Muscle of arm (tissue), 12 donors: ENCODE data around the gene NPTN. TPM values are rescaled to one million over a fixed set of nuclear protein-coding genes. Genes with fewer than 3 reads are reported as not detected.
"Not testable (repeated sequence)": the region's sequence is repeated elsewhere in the genome, so short reads cannot be mapped to it uniquely, and the experiment has no call there.

ENCODE experiments used
- DNase-seq: peaks from one replicate; pipeline ENCODE4 v3.0.0-alpha.2; 2013
- polyA plus RNA-seq, 12 donors: library from polyadenylated mRNA; unstranded; fragments of 120-200 nt; gene quantifications; one replicate each; pipeline ENCODE4 v1.2.1, GENCODE V29; 2013; ENCODE audit not compliant: insufficient read length in 12 of 12

Gene NPTN
- polyA plus RNA-seq, 12 donors: 71.4 to 115 (median 88.4) TPM; not detected in 1

DNA sequence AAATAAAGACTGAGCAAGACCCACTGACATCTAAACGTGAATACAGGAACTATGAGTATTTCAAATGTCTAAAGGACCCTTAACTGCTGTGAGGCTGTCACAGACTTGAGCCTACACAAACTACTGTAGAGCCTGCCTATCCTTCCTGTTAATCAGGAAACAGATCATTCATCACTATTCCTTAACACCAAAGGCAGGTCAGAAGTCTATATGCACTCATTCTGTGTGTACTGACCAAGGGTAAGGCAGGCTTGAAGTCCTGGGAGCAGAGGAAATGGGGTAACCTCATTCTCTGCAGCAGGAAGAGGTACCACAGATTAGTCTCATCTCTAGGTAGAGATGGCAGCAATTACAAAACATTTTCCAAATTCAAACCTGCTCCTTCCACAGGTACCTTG, 30.7 kb downstream of the NPTN start:
- no peak for DNase-seq

DNA sequence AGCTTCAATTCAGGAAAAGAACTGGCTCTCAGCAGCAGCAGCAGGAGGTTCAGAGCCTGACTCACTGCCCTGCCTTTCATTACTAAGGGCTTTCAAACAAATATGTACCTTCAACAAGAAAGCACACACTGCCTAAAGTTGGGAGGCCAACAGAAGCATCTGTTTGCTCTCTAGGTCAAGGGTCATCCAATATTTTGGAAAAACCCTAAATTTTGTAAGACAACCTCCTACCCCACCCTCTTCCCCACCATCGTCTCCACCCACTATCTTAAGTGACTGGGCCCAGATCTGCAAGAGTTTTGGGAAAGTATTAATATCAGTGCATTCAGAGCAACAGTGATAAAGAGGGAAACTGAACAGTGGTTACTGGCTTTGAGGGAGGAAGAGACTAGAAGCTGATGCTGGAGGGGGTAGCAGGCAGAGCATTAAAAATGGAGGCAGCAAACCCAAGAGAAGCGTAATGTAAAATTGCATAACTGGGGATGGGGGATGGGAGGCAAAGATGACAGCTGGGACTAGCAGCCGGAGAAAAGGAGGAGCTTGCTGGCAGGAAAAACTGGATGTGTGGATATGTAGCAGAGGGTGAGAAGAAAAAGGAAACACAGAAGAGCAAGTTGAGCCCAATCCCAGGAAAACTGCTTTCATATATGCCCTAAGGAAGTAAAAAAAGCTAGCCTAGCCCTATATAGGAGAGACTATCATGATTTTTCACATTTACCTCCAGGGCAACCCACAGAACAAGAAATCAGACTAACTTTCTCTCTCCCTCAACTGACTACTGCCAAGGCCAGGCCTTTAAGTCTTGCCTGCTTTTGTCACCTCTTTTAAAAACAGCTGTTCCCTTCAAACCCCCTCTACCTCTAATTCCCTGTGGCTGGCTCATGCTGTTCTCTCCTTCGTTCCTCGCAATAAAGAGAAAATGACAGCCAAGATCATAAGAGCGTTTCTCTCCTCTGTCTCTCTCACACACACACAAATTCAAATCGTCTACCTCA, 31.4 kb downstream of the NPTN start:
- peak; percentile 73 for DNase-seq

DNA sequence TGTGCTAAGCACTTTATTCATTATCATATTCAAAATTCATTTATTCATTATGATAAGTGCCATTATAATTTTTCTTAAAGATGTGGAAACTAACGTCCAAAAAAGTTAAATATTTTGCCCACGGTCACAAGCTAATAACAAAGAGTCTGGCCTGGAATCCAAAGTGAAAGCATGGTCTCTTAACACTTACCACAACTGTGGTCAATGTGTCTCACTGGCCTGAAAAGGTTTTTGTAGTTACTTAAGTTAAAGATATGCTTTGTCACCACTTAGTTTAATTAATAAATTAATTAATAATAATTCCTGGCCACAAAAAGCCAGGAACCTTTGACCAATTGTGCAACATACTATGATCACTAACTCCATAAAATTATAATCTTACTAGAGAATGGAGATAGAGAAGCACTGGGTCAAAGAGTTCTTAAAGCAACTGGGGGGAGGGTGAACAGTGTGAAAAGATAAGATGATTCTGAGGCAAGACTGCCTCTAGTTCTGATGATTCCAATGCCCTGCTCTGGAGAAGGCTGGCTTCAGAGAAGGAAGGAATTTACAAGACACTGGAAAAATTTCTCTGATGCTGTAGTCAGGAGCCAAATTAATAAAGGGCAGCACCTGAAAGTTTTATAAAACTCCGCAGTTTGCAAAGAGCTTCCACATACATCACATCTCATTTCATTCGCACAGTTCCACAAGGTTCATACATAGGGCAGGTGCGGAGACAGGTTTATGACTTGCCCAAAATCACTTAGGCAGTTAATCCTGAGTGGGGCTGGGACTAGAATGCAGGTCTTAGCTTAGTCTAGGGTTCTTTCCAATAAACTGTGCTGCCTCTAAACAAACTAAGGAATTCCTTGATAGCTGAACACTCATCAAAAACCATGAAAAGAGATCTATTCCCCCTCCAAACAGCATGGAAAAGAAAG, 32.5 kb downstream of the NPTN start:
- DNase-seq: no peak

DNA sequence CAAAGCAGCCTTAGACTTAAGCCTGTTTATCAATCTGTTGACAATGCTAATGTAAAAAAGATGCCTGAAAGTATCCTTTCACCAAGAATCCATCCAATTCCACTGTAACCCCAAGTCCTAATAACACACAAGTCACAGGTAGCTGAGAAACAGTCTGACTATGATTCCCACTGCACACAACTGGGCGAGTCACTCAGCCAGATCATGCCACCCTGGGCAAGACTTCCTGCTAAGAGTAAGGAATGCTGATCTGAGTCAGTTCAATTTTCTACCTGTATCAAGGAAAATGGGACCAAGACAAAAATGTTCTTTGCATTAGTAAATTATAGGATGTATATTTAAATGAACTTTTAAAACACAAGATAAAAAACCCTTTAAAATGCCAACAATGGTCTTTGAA, 33.3 kb downstream of the NPTN start:
- DNase-seq: no peak

DNA sequence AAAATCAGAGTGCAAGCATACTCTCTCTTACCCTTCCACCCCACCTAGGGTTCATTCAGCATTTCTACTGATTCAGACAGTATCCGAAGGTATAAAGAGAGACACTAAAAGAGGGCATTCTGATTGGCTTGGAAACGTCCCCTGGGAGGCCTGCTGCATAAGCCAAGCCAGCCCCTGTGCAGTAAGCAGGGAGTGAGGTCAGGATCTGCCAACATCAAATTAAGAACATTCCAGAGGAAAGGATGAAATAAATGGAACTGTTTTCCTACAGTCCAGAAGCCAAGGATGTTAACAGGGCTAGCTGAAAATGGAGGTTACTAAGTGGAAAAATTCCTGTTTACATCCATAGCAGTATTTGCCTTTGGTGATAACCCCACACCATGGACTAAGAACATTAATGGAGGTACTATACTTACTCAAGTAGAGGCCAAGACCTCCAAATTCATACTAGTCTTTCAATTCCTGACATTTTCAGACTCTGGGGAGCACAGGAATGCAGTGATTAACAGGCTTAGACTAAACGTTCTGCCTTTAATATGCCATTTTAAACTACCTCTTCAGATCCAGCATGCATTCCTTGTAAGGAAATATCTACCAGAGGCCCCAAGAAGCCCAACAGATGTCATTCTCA, 34.5 kb downstream of the NPTN start:
- DNase-seq: no peak

DNA sequence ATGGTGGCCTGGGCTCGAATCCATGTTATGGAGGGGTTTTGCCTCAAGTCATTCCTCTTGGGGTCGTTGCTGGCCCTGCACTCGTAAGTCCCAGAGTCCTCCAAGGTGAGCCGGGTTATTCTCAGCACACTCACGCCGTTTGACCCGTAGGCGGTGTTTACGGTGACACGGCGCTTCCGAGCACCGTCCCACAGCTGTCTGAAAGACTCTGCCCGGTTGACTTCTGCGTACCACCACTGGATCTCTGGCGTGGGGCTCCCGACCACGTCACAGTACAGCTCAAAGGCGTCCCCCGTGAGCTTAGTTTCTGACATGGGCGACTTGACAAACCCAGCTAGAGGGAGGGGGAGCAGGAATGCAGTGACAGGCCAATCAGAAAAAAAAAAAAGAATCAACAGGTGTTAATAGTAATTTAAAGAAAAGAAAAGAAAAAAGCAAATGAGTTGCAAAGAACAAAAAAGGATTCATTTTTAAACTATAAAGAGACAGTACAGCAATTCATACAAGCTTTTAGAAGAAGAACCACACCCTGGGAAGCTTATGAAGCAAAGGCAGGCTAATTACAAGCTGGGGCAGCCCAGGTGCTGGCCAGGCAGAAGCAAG, 36.1 kb downstream of the NPTN start:
- no peak for DNase-seq

DNA sequence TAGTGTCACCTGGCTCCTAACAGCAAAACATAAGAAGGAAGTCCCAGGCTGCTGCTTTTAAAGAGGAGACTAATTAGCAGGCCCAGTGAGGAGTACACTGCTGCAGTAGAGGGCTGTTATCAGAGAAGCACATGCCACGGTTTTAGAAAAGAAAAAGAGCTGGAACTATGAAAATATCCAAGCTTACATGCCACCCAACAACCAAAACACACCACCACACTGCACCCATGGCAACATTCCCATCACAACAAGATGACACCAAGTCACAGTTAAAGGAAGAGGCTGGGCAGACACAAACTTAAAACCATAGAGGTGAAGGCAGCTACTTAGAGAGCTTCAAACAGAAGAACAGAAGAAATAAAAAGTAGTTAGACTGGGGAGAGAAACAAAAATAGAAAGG, 37.0 kb downstream of the NPTN start:
- DNase-seq: no peak

DNA sequence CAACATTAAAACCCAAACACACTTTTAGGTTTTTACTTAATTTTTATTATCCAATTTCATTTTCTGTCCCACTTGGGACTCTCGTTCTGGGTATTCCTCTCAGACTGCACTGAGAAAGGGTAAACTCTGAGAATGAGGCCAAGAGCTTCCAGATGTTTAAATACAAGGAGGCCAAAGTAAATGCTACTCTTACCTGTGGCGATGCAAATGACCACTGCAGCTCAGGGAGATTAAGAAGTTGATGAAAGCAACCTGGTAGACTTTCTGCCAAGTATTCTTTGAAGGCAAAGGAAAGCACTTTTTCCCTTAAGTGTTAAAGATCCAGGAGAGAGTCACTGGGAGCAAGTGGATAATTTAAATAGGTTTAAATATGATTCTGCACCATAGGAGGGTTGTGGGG, 39.1 kb downstream of the NPTN start:
- DNase-seq: no peak

DNA sequence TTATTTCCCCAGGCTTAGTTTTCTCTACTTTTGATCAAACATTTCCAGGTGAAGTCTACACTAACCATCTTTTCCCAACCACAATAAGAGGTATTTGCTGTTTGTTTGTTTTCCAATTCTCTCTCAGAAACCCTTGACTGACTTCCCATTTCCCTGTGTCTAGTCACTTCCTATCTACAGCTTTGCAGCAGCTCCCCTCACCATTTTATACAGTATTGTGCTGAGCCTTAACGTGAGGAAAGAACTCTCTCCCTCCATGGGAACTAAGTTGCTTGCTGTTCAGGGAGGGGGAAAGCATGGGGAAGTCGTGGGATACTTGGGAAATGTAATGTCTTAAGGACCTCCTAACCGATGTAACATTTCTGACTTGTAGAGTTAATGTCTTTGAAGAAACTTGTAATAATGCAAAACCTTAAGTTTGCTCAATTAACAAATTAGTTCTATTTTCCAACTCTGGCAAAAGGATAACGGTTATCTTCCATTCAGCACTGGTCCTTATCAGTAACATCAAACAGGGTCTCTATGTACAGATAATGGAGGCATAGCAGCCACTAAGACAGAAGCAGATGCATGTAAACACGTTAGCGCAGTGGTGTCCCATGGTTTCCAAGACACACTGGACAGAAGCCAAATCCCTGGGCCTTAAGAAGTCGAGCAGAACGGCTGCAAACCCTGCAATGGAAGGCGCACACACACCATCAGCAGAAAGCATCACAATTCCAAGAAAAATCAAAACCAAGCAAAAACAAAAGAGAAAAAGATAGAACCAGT, 39.7 kb downstream of the NPTN start:
- DNase-seq: peak; percentile 70

DNA sequence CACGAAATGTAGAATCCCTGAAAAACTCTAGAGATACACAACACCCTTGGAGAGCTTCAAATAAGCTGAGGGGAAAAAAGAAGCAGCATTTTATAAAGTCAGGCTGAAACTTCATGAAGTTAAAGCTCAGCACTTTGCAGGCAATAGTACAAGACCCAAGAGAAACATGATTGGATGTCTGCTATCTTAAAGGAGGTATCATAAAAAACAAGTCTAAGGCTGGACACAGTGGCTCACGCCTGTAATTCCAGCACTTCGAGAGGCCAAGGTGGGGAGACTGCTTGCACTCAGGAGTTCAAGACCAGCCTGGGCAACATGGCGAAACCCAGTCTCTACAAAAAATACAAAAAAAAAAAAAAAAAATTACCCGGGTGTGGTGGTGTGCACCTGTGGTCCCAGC, 42.9 kb downstream of the NPTN start:
- no peak for DNase-seq

DNA sequence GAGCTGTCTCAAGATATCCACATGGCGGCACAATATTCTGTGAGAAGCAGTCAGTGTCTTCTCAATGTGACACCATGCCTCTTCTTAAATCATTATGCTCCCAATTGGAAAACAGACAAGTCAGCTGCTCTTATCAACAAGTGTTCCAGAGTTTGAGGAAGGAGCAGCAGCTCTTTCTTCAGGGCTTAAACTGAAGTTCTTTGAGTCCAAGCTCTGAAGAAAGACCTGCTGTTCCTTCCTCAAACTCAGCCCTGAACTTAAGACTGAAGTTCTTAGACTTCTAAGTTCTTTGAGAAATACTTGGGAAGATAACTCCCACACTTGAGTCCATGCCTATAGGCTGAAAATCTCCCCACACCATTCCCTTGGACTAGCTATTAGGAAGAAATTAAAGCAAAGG, 43.4 kb downstream of the NPTN start:
- no peak for DNase-seq

DNA sequence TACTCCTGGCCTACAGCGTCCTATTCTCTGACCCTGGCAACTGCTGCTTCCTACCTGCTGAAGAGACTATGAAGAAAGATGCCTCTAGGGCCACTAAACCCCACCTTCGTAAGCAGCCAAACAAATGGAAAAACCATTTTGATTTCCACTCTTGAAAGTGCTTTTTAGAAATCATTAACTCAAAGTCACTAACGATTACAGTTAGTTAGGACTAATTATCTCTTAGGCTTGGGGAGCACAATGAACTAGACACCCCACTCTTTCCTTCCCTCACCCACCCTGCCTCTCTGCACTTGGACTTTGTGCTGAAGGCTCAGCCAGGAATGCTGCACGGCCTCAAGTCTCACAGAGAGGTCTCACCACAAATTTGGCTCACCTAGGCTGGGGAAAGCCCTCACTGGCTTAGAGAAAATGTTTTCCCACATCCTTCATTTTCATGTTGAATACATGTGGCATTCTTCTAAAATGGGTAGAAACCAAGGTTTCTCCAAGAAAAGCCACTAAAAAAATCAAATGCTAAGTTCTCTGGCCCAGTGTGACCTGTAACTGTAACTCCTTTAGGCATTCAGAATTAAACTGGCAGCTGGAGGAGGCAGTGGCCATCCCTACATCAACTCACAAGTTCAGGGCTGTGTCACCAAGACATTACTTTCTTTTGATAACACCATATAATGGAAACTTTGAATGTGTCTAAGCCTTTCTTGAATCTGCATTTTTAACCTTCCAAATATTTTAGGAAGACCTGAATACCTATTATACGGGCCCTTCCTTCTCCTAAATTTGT, 47.1 kb downstream of the NPTN start:
- DNase-seq: no peak

DNA sequence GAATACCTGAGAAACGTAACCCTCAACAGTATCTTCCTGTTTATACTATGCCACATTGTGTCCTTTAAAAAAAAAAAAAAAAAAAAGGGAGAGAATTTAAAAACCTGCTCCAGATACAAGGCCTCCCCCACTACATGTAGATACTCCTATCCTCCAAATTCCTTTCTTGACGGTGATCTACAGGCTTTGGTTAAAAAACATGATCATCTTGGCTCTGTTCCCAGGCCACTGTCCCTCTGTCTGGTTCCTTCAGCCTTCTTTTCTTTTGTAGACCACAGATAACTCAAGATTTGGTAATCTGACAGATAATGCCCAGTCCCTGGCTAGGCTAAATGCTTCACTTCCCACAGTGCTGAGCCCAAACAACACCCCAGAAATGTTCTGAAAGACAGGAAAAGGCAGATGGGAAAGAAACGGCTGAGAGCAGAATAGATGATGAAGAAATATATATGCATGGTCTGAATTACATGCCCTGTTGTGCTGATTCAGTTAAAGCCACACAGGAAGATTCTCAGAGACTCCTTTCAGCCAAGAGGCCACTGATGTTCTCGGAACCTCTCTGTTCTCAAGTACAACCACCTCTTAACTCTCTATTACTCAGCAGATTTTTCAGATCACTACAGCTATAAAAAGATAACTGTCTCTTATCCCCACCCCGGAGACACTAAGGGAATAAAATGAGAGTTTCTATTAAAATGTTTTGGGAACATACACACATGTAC, 48.3 kb downstream of the NPTN start:
- no peak for DNase-seq

DNA sequence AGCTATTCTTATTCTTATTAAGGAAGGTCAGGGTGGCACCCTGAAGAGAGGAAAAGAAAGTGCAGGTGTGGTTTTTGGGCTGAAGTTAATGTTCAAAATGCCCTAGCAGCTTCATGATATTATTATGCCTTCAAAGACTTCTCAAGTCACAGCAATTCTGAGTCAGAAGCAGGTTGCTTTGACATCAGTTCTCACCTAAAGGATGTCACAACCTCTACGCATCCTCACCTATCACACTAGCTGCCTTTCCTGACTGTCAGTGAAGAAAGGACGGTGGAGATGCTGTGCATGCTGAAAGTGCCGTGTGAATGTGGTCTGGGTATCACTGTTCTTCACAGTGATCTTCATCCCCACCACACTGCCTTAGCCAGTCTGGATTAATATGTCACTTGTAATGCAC, 49.6 kb downstream of the NPTN start:
- DNase-seq: no peak

DNA sequence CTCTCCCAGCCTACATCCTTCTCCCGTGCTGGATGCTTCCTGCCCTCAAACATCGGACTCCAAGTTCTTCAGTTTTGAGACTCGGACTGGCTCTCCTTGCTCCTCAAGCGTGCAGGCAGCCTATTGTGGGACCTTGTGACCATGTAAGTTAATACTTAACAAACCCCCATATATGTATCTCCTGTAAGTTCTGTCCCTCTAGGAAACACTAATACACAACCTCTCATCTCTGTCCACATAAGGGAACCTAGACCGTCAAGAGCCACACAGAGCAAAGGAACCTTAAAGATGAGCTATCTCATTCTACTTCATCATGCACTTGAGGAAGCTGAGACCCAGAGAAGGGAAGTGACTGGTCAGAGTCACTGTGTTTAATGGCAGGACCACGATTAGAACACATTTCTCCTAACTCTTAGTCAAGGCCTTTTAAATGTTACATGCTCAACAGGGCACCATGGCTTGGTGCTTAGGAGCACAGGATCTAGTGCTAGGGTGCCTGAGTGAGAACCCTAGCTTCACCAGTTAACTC, 50.3 kb downstream of the NPTN start:
- DNase-seq: no peak

DNA sequence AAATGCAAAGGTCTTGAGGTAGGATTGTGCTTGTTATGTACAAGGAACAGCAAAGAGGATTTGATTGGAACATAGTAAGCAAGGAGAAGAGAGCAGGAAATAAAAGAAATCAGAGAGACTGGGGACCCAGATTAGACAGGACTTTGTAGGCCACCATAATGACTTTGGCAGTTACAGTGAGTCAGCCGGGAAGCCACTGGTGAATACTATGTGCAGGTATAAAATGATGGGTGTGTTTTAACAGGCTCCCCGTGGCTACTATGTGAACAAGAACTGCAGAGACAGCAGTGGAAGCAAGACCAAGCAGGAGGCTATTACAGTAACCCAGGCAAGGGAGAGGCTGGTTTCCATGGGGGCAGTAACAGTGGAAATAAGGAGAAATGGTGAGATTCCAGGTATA, 55.2 kb downstream of the NPTN start:
- no peak for DNase-seq

DNA sequence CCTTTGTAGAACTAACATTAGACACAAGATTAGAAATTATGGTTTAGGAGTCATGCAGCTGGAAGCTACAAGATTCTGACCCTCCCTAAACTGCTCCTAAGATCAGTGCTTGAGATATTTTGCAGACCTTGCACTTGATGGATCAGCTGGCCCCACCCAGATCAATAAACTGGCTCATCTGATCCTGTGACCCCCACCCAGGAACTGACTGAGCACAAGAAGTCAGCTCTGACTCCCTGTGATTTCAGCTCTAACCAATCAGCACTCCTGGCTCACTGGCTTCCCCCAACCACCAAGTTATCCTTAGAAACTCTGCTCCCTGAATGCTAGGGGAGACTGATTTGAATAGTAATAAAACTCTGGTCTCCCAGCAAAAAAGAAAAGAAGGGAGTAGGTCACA, 55.6 kb downstream of the NPTN start:
- DNase-seq: not testable (repeated sequence)

DNA sequence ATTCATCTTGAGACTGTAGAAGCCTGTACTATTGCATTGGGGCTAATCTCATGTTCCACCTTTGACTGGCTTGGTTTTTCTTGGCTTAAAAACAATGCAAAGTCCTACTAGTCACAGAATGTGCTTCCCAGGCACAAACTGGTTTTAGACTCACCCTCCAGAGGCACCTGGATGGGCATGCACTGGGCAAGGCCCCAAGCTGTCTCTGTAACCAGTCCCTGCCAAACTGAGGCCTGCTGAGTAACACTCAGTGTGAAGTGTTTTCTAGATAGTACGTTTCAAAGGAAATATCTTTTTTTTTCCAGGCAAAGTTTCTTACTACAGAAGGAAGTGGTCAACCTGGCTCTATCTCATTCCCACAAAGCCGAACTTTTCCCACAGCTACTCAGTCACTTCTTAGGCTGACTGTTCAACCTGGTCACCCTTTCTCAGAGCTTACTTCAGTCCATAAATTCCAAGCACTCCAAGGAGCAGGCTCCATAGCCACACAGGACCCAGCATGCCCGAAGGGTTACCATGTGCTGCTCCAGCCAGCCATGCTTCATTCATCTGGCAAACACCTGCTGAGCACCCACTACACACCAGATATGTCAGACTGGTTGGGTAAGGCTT, 57.4 kb downstream of the NPTN start:
- DNase-seq: no peak

DNA sequence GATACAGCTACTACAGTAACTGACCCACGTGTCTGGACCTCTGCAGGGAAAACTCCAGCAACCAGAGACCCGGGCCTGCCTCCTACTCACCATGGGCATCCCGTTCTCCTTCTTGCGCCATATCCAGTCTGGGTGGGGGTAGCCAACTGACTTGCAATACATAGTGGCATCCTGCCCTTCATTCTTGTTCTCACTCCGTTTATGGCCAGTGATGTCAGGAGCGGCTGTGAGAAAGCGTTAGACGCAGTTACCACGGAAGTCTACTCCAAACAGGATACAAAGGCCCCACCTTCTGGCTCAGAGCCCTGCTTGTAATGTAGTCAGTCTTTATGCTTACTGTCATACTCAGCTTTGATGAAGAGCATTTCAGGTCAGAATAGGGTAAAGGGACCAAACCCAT, 59.6 kb downstream of the NPTN start:
- no peak for DNase-seq
